Fibroblast of skin of left quadriceps (primary cell): ENCODE data around the gene KRTAP5-11.
"Not testable (repeated sequence)": the region's sequence is repeated elsewhere in the genome, so short reads cannot be mapped to it uniquely, and the experiment has no call there.

ENCODE experiments used
- DNase-seq, 2 experiments: peaks; one replicate each; pipeline ENCODE4 v3.0.0-alpha.2; 2013; ENCODE audit warnings: low read depth in 2 of 2

The KRTAP5-11 gene

DNA sequence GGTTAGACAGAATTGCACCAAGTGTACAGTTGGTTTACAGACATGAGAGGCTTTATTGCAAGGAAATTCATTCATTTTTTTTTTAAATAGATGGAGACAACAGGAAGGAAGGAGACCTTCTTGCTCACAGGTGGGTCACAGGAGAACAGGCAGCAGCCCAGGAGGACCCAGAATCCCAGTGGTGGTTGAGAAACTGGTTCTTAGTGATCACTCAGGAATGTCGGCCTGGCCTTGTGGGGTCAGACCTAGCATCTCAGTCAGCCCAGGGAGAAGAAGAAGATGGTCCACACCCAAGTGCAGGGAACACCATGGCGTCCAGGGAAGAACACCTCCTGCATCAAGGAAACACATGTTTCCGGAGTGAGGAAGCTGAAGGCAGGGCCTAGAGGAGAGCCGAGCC is 849 bp downstream of the KRTAP5-11 start:
- DNase-seq: no peak

DNA sequence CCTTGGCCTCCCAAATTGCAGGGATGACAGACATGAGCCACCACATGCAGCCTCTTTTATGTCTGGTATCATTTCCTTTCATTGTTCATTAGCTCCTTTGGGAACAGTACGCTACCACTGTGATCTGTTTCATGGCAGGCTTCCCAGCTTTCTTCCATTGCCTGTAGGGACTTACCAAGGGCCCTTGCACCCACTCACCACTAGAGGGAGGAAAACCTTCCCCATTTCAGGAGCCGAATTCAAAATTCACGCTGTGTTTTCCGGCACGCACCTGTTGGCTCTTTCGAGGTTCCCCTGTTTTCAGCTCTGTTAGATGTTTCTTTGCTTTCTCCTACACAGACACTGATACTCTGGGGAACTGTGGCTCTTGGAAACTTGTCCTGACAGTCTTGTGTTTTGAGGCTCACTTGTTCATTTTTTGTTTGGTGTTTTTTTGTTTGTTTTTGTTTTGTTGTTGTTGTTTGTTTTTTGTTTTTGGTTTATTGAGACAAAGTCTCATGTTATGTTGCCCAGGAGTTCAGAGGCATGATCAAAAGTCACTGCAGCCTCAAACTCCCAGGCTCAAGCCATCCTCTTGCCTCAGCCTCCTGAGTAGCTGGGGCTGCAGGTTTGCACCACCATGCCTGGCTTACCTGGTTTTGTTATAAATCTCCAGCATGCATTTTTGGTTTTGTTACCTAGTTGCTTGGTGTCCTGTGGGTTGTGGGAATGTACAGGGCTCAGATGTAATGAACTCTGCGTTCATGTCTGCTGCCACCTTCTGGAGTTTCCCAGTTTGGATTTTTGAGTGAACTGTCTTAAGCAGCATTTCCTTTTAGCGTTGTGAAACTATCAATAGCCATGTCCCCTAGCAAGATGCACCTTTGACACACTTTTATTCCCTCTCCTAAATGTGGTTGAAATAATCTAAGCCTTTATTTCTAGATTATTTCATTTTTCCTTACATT is 2.3 kb downstream of the KRTAP5-11 start:
- DNase-seq: peak; percentile 31 to 44

DNA sequence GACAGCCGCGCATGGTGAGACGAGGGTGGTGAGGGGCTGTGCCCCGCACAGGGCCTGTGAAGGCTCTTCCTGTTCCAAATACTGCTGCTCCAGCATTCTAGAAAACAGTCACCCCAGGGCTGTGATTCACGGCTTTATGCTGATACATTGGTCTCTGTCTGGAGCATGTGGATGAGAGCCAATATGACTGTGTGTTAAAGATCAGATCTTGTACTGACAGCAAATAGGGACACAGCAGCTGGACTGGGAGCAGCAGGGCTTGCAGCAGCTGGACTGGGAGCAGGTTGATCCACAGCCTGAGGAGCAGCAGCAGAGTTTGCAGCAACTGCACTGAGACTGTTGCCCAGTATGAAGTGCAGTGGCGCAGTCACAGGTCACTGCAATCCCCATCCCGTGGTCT is 3.2 kb downstream of the KRTAP5-11 start:
- DNase-seq: not testable (repeated sequence)

DNA sequence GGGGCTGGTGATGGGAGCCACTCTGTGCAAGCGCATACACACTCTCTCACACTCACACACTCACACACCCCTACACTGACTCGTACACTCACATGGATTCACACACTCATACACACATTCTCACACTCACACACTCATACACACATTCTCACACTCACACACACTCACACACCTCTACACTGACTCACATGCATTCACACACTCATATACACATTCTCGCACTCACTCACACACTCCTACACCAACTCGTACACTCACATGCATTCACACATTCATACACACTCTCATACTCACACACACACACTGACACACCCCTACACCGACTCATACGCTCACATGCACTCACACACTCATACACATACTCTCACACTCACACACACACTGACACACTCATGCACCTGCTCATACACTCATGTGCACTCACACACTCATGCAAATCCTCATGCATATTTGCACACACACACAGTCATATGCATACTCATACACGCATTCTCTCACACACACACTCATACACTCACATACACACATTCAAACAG is 5.1 kb downstream of the KRTAP5-11 start:
- no peak for DNase-seq

DNA sequence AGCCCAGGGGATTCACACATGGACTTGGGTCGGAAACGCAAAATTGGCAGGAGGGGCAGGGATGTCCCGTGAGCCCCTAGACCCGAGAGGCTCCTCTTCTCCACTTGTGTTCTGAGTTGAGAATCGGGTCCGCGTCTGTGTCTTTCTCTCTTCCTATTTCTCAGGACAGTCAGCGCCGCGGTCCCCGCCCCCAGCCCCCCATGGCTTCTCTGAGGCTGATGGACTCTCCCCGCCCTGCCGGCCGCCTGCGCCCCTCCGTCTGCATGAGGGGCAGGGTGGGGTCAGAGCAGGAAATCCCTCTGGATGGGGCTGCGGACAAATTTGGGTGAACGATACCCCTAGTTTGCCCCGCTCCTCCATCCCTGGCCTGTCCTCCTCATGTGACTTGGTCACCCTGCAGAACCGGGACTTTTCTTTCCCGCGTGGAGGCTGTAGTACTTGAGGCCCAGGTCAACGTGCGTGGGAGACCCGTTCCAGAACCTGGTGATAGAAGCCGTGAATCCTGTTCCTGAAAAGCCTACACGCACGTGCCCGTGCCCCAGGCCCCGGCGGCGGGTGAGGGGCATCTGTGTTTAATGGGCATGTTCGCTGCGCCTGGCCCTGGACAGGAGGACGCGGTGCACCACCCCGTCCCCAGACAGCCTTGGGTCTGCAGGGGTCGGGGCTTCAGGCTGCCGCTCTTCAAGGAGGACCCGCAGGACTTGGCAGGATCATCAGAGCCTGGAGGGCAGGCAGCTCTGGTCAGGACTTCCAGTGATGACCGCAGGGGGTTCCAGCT is 5.8 kb downstream of the KRTAP5-11 start:
- not testable (repeated sequence) for DNase-seq

DNA sequence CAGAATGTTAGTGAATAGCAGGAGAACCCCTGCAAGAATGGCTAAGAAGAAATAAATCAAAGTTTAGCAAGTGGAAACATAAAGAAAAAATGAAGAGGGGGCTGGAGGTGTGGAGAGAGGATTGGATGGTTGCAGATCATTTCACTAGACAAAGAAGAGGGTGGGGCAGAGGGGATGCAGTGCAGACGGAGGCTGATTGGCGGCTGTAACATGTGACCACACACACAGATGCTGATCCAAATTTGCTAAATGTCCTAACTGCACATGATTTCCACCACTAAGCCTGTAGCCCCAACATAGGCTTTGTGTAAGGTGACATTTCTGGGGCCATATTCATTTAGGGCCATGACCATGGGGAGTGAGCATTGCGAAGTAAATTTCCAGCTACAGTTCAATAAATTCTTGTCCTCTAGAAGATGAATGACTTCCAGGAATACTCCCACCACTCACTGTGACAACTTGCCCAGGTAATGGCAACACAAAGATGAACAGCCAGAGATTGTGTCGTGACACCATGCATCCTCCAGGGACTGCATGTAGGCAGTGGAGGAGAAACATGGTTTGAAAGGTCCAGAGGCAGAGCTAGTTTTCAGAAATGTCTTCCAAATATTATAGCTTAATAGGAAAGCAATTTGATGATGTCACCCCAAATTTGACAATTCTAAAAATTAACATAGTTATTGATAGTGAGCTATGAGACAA is 6.8 kb downstream of the KRTAP5-11 start:
- DNase-seq: no peak

DNA sequence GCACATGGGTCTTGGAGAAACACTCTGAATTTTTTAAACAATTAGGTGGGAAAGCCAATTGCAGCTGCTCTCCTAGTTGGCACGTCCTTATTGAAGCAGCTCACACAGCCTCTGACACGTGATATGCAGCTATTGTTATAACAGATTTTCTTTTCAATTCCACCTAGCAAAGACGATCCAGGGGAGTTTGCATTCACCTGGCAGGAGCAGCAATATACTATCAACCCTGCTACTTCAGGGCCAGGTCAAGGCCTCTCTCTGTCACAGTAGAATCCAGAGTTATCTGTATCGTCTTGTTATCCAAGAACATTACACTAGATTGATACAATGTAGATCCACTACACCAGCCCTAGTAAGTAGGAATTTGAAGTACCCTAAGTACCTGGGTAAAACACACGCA is 8.3 kb downstream of the KRTAP5-11 start:
- DNase-seq: no peak

DNA sequence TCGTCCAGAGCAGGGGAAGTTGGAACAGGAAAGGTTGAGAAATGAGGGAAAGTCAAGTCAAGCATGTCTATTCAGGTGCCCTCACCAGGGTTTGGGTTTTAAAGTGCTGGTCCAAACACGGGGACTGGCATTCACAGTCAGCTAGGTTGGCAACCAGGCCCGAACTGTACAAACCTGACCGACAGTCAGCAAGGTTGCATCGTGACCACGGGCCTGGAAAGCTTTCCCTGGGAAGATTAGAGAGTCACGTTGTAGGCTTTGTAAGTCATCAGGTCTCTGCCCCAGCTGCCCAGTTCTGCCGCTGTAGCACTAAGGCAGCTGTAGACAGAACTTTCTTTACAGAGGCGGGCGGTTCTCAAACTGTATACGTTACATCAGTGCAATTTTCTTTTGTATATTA is 9.9 kb downstream of the KRTAP5-11 start:
- DNase-seq: no peak

DNA sequence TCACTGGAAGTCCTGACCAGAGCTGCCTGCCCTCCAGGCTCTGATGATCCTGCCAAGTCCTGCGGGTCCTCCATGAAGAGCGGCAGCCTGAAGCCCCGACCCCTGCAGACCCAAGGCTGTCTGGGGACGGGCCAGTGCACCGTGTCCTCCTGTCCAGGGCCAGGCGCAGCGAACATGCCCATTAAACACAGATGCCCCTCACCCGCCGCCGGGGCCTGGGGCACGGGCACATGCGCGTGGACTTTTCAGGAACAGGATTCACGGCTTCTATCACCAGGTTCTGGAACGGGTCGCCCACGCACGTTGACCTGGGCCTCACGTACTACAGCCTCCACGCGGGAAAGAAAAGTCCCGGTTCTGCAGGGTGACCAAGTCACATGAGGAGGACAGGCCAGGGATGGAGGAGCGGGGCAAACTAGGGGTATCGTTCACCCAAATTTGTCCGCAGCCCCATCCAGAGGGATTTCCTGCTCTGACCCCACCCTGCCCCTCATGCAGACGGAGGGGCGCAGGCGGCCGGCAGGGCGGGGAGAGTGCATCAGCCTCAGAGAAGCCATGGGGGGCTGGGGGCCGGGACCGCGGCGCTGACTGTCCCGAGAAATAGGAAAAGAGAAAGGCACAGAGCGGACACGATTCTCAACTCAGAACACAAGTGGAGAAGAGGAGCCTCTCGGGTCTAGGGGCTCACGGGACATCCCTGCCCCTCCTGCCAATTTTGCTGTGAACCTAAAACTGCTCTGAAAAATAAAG is 11.4 kb downstream of the KRTAP5-11 start:
- DNase-seq: not testable (repeated sequence)

DNA sequence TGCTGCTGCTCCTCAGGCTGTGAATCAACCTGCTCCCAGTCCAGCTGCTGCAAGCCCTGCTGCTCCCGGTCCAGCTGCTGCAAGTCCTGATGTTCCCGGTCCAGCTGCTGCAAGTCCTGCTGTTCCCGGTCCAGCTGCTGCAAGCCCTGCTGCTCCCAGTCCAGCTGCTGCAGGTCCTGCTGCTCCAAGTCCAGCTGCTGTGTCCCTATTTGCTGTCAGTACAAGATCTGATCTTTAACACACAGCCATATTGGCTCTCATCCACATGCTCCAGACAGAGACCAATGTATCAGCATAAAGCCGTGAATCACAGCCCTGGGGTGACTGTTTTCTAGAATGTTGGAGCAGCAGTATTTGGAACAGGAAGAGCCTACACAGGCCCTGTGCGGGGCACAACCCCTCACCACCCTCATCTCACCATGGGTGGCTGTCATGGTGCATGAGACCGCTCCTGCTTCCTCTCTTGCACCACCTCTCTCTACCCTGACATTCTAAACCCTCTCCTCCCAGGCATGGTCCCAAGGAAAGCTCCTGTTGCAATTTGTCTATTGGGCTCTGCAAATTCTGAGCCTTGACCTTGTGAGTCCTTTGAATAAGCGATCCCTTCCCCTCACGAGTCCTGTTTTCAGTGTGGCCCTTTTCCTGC is 13.8 kb downstream of the KRTAP5-11 start:
- DNase-seq: no peak

DNA sequence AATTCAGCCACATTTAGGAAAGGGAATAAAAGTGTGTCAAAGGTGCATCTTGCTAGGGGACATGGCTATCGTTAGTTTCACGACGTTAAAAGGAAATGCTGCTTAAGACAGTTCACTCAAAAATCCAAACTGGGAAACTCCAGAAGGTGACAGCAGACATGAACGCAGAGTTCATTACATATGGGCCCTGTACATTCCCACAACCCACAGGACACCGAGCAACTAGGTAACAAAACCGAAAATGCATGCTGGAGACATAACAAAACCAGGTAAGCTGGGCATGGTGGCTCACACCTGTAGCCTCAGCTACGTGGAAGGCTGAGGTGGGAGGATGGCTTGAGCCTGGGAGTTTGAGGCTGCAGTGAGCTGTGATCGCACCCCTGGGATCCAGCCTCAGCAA is 15.0 kb downstream of the KRTAP5-11 start:
- not testable (repeated sequence) for DNase-seq

DNA sequence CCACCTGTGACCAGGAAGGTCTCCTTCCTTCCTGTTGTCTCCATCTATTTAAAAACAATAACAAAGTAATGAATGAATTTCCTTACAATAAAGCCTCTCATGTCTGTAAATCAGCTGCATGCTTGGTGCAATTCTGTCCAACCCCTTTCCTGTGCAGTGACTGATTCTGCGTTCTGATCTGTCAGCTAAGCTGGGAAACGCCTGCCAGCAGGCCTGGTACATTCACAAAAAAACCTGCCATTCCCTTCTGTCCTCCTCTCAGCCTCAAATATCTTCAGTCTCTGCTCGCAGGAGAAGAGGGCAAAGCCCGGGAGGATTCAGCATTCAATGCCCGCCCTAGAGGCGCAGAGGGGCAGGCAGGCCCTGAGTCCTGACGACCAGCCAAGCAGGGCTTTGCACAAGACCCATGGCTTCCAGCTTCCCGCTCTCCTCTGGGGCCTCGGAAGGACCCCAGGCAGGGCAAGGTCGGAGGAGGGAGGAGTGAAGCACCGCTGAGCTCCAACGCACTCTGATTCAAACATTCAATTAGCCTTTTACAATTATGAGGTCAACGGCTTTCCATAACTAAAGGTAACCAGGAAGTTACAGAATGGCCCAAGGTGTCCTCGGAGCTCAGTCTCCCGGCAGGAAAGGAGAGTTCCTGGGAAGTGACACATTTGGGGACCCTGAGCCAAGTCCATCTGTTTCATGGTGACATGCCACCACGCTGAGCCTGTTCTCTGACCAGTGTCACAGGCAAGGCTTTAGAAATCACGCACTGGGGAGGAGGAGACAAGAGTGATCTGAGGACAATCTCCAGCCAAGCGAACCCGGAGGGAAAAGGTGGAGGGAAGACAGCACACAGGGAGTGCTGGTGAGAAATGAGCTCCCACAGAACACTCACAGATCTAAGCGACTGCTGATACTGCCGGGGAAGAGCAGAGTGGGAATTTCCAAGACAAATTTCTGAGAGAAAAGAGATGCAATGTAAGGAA is 15.8 kb downstream of the KRTAP5-11 start:
- DNase-seq: not testable (repeated sequence)

DNA sequence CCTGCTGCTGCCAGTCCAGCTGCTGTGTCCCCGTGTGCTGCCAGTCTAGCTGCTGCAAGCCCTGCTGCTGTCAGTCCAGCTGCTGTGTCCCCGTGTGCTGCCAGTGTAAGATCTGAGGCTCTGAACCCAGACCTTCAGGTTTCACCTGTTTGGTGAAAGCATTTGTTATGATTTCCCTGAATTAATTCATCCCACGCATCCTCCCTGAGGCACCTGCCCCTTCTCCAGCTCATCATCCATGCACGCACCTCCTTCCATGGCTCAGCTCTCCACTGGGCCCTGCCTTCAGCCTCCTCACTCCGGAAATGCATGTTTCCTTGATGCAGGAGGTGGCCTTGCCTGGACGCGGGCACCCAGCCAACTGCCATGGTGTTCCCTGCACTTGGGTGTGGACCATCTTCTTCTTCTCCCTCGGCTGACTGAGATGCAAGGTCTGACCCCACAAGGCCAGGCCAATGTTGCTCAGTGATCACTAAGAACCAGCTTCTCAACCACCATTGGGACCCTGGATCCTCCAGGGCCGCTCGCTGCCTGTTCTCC is 16.5 kb downstream of the KRTAP5-11 start:
- no peak for DNase-seq

DNA sequence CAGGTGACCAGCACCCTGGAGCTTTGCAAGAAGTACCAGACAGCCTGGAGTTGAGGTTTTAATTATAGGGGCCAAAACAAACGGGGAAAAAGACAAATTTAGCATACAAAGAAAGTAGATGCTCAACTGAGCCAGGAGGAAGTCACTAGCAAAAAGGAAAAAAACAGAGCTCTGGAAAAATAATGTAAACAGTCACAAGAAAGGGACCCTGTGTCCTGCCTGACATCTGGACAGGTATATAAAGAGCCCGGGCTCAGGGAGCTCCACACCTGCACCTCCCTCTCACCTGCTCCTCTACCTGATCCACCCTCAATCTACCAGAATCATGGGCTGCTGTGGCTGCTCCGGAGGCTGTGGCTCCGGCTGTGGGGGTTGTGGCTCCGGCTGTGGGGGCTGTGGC is 17.4 kb downstream of the KRTAP5-11 start, which contains the start of gene KRTAP5-10:
TSS of gene KRTAP5-10 (plus strand) at position 301 of the 400 bp plus-strand sequence. CDS start at position 326, 25 bp downstream.
- DNase-seq: no peak

DNA sequence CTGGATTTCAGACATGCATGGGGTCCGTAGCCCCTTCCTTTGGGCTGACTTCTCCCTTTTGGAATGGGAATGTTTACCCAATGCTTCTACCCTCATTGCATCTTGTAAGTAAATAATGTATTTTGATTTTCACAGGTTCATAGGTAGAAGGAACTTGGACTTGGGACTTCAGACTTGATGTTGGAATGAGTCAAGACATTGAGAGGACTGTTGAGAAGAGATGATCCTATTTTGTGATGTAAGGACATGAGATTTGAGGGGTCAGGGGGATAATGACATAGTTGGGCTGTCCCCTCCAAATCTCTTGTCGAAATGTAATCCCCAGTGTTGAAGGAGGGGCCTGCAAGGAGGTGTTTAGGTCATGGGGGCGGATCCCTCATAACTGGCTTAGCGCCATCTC is 18.2 kb downstream of the KRTAP5-11 start:
- no peak for DNase-seq

DNA sequence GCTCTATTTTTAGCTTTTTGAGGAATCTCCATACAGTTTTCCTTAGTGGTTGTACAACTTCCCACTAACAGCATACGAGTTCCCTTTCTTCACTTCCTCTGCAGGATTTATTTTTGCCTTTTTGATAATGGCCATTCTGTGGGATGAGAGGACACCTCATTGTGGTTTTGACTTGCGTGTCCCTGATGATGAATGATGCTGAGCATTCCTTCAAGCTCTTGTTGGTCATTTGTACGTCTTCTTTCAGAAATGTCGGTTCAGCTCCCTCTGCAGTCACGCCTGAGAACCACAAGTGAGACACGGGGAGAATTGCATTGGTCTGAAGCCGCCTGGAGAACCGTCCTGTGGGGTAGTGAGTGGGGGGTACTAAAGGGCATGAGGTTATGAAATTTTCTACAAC is 19.3 kb downstream of the KRTAP5-11 start:
- peak in 1 of 2 experiments; percentile 5 for DNase-seq

DNA sequence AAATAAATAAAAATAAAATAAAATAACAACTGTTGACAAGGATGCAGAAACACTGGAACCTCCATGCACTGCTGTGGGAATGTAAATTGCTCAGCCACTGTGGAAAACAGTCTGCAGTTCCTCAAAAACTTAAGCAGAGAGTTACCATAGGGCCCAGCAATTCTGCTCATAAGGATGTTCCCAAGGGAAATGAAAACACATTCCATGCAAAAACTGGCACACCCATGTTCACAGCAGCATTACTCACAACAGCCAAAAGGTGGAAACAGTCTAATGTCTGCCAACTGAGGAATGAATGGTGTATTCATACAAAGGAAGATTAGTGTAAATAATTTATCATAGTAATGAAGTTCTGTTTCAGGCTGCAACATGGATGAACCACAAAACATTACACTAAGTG is 20.6 kb downstream of the KRTAP5-11 start:
- DNase-seq: no peak

DNA sequence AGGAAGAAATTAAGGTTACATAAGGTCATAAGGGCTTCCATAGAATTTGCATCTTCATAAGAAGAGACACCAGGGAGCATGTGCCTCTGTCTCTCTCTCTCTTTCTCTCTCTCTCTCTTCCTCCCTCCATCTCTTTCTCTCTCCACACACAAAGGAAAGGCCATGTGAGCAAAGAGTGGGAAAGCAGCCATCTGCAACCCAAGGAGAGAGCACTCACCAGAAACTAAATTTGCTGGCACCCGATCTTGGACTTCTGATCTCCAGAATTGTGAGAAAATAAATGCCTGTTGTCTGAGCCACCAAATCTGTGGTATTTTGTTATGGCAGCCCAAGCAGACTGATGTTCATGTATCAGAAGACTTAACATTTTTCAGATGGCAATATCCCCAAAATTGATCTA is 23.7 kb downstream of the KRTAP5-11 start:
- no peak for DNase-seq

DNA sequence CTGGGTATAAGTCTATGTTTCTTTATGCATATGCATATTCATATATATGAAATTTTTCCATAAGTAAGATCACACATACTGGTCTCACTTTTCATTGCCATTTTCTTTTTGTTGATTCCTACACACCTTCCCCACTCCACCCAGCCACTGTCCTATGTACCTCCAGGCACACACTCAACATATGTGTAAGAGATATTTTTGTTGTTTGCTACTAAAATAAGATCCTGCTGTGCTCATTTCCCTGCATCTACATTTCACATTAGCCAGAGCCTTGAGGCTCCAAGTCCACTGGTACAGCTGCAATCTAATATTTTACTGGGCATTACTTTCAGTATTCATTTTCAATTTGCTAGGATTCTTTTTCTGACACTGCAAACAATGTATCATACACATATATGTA is 25.4 kb downstream of the KRTAP5-11 start:
- no peak for DNase-seq
